ENCODE data around the gene MITF. TPM values are rescaled to one million over a fixed set of nuclear protein-coding genes. Genes with fewer than 3 reads are reported as not detected.

Gene MITF
- total and polyA plus RNA-seq, 3 donors from 2014 or later = 5.5 to 9.0 (median 5.8) TPM

DNA sequence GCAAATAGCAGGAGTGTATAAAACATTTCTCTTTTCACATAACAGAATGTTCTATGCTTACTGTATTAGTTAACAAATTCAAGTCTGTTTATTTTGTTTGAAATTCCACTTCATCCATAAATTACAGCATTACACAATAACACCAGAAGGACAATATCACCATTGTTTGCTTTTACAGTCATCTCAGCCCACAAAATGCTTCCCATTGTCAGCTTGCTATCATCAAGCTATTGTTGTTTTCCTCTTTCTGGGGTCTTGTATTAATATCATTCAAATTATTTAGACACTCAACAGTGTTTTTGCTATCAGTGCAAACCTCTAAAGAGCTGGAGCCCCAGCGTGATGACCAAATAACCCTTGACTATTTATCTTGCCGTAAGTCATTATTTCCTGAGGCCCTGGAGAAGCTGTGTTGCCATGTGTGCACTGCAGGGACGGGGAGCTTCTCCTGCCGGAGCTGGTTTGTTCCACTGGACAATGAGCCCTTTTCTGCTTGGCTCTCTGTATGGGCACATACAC lies 261.4 kb downstream of the MITF start:
- H3K4me1 ChIP-seq = peaks cover 3% of the 10 kb centered on the region
- no peak overlapping the region for H3K27ac ChIP-seq
- WGBS, 2 donors = 38 to 50% methylated on average over 4 of the region's 4 CpGs

DNA sequence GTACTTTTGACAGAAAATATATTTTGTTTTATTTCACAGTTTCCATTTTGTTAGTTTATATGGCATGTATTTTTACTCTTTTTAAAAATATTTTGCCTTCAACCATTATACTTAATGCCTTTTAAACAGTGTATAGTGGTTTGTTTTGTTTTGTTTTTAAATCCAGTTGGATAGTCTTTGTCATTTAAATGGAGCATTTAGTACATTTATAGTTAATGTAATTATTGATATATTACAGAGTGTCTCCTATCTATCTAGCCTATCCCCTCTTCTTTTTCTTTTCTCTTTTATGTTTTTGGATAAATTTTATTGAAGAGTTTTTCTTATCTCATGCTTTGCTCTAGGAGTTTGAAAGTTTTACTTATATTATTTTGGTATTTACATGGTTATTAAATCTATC lies 263.9 kb downstream of the MITF start:
- no peak for DNase-seq
- H3K4me3 ChIP-seq = no peak overlapping the region
- TF ChIP-seq, protein P1, sequence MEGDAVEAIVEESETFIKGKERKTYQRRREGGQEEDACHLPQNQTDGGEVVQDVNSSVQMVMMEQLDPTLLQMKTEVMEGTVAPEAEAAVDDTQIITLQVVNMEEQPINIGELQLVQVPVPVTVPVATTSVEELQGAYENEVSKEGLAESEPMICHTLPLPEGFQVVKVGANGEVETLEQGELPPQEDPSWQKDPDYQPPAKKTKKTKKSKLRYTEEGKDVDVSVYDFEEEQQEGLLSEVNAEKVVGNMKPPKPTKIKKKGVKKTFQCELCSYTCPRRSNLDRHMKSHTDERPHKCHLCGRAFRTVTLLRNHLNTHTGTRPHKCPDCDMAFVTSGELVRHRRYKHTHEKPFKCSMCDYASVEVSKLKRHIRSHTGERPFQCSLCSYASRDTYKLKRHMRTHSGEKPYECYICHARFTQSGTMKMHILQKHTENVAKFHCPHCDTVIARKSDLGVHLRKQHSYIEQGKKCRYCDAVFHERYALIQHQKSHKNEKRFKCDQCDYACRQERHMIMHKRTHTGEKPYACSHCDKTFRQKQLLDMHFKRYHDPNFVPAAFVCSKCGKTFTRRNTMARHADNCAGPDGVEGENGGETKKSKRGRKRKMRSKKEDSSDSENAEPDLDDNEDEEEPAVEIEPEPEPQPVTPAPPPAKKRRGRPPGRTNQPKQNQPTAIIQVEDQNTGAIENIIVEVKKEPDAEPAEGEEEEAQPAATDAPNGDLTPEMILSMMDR (IDR thresholded peaks at IDR 0.05) = no peak
- no peak for TF ChIP-seq POLR2A (IDR thresholded peaks at IDR 0.05)
- no peaks in the 10 kb centered on the region for H3K27me3 ChIP-seq
- H3K27ac ChIP-seq = no peak overlapping the region
- H3K4me1 ChIP-seq = peaks cover 3% of the 10 kb centered on the region
- H3K36me3 ChIP-seq (ENCODE audit: low read depth, missing control alignments) = no peaks in the 10 kb centered on the region
- no peaks in the 10 kb centered on the region for H3K9me3 ChIP-seq
- intact Hi-C loops (cut with DNase I; ENCODE audit: low total_unique reads) = no loop called here

More for the DNA sequence above, 261.4 kb downstream of the MITF start:
- intact Hi-C loops (cut with DNase I; ENCODE audit: low total_unique reads) = no loop called here
- Histone ChIP-seq H3K27me3 (no peaks in the 10 kb centered on the region), H3K9me3 (no peaks in the 10 kb centered on the region), H3K4me3 (no peak overlapping the region), H3K36me3 (ENCODE audit: low read depth, missing control alignments) (no peaks in the 10 kb centered on the region)
- no peak for DNase-seq
- no peak for TF ChIP-seq POLR2A (IDR thresholded peaks at IDR 0.05)
- TF ChIP-seq, protein P1 (IDR thresholded peaks at IDR 0.05) = no peak

DNA sequence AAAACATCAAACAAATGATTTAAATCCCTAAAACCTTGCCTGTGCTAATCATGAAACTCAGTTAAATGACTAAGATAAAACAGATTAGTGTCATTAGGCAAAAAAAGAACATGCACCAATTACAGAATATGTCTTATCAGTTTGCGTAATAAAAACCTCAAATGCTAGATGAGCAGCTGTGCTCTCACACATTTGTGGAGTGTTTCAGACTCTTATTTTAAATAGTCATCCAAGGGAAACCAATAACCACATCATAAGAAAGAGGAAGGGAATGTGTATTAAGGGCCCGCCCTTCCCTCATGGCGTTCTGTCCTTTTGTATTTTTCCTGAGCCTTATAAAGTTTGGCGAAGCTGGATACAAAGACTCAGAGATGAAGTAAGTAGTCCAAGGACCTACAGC lies 266.8 kb downstream of the MITF start:
- 83 to 87% methylated on average over 4 of the region's 4 CpGs for WGBS, 2 donors
- DNase-seq = no peak
- Histone ChIP-seq H3K36me3 (ENCODE audit: low read depth, missing control alignments) (no peaks in the 10 kb centered on the region), H3K9me3 (no peaks in the 10 kb centered on the region), H3K4me1 (peaks cover 3% of the 10 kb centered on the region), H3K27ac (no peak overlapping the region), H3K4me3 (no peak overlapping the region), H3K27me3 (no peaks in the 10 kb centered on the region)
- intact Hi-C loops (cut with DNase I; ENCODE audit: low total_unique reads) = no loop called here
- TF ChIP-seq, protein P1 (IDR thresholded peaks at IDR 0.05) = no peak
- no peak for TF ChIP-seq POLR2A (IDR thresholded peaks at IDR 0.05)

DNA sequence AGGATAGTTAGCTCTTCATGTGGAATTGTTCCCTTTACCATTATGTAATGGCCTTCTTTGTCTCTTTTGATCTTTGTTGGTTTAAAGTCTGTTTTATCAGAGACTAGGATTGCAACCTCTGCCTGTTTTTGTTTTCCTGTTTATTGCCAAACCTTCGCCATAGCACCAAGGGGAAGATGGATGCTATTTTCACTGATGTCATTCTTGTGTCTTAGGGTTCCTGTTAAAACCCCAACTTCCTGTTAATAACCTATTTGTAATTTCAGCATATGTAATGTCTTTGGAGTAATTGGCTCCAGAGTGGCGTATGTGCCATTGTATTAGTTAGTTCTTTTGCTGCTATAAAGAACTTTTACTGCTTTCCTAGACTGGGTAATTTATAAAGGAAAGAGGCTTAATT lies 271.1 kb downstream of the MITF start:
- no peaks in the 10 kb centered on the region for H3K27me3 ChIP-seq
- H3K4me3 ChIP-seq = no peak overlapping the region
- intact Hi-C loops (cut with DNase I; ENCODE audit: low total_unique reads) = no loop called here
- WGBS, 2 donors = 80 to 82% methylated on average over 2 of the region's 2 CpGs
- DNase-seq = no peak
- no peak overlapping the region for H3K27ac ChIP-seq
- no peaks in the 10 kb centered on the region for H3K9me3 ChIP-seq
- H3K36me3 ChIP-seq (ENCODE audit: low read depth, missing control alignments) = no peaks in the 10 kb centered on the region
- TF ChIP-seq, protein P1 (IDR thresholded peaks at IDR 0.05) = no peak
- no peak for TF ChIP-seq POLR2A (IDR thresholded peaks at IDR 0.05)
- H3K4me1 ChIP-seq = no peaks in the 10 kb centered on the region

DNA sequence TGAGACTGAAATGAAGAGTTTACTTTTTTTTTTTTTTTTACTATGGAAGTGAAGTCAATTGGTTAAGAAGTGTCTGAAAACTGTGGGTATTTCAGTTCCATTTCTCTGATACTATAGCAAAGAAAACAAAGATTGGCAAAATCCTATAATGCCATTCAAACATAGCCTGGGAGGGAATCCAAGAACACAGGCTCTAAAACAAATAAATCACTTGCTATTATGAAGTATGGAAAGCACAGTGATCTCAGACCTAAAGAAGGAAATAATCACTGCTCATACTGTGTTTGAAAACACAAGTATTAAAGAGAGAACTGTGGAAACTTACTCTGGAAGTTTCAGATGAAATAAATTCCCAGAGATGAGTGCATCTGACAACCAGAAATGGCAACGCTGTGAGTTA lies 272.3 kb downstream of the MITF start:
- DNase-seq = no peak
- H3K27ac ChIP-seq = no peak overlapping the region
- H3K4me3 ChIP-seq = no peak overlapping the region
- no peaks in the 10 kb centered on the region for H3K27me3 ChIP-seq
- TF ChIP-seq POLR2A (IDR thresholded peaks at IDR 0.05) = no peak
- TF ChIP-seq, protein P1 (IDR thresholded peaks at IDR 0.05) = no peak
- no peaks in the 10 kb centered on the region for H3K36me3 ChIP-seq (ENCODE audit: low read depth, missing control alignments)
- no peaks in the 10 kb centered on the region for H3K4me1 ChIP-seq
- no peaks in the 10 kb centered on the region for H3K9me3 ChIP-seq
- intact Hi-C loops (cut with DNase I; ENCODE audit: low total_unique reads) = no loop called here
- 79% methylated on average over 1 of the region's 1 CpG for WGBS, 2 donors
